EL (cell line): ENCODE results near the gene OSBPL3.

Source experiments
- DNase-seq: peaks from one replicate; pipeline ENCODE4 v3.0.0-alpha.2; 2016

OSBPL3 gene

DNA sequence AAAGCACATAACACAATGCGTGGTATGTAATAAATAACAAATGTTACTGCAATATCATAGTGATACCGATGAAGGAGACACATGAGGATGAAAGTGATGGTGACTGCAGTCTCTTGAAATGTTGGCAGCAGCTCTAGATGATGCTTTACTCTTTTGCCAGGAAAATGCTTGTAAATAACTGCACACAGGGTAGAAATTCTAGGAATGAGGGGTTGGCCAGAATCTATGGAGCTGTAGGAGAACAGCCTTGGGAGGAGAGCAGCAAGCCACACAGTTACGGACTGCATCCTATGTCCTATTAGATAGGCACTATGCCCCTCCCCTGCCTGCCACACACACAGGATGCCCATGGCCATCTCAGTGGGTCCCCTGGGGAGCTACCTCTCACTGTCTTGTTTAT, 125.1 kb downstream of the OSBPL3 start:
- DNase-seq, result peak; percentile 60

DNA sequence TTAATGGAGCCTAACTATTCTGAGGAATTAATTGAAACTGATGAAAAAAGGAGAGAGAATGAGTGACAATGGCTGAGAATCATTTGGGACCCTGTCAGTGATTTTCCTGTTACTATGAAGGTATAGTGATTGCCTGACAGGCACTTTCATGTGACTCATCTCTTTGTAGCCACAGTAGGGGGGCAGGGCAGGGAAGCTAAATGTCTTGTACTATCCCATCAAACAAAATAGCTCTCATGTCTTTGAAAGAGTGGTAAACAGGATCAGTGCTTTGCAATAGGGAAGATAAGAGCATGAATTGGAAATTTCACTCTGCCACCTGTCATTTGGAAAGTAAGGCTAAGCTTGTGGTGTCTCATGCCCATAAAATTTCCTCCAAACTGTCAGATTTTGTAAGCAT, 128.2 kb downstream of the OSBPL3 start:
- DNase-seq, result peak; percentile 56

DNA sequence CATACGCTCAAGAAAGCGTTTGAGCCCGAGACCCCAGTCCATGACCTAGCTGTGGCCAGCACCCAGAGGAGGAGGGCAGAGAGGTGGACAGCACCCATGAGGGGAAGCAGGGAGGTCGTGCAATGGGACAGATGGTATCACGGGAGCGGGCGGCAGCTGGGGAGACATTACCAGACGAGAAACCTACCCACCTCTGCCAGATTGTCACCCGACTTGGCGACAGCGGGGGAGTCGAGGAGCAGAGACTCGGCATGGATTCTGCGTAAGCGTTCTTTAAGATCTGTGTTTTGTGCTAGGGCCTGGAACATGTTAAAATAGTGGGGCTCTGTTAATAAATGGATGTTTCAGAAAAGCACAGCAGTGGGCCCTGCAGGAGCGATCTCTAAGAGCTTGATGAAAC, 131.1 kb downstream of the OSBPL3 start:
- no peak for DNase-seq

DNA sequence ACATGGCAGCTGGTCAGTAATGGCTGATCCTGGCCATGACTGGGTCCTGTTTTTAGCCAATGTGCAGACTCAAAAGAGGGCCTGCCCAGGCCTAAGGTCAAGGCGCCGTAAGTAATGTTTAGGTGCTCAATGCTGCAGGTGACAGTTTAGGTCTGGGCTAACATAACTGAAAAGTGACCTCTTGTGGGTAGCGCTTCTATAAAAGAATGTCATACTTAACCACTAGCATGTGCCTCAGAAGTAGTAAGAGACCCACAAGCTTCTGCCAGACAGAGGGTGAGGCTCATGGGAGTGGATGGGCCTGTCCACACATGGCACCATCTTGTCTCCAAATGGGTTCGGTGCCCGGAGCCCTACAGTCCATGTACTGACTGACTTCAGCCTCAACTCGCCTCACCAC, 132.2 kb downstream of the OSBPL3 start:
- no peak for DNase-seq

DNA sequence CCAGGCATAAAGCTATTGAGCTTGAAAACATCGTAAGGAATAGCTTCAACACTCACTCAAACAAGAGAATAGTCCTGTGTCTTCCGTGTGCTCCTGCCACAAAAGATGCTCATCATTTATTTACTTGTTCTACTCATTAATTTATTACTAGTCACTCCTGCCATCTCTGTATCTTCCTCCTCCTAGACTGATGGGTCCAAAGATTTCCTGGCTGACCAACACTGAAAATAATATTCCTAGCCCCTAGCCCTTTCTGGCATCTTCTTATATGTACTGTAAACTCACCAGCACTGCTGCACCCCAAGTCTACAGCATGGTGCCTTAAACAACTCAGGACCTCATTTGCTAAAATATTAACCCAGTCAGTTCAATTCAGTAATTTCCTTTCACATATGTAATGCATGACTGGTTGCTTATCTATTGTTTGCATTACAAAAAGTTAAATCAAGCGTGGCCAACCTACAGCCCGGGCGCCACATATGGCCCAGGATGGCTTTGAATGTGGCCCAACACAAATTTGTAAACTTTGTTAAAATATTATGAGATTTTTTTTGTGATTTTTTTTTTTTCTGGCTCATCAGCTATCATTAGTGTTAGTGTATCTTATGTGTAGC, 136.1 kb downstream of the OSBPL3 start:
- no peak for DNase-seq

GRCh38 chr7:24842449-24843241, 137.3 kb downstream of the OSBPL3 start:
- no peak for DNase-seq

DNA sequence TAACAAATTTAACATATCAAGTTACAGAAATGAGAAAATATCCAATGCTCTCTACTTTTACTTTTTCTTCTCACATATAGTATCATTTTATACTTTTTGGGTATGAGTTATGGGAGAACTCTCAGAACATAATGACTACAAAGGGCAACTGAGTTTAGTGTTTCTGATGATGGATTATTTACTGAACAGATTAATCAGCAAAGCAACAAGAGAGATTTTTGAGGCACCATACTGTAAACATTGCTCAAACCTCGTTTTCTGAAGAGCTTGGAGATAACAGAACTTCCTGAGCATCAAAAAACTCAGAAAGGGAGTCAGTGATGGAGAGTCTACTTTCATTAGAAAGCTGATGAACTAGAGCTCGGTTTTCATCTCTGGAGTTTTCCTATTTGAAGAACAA, 137.9 kb downstream of the OSBPL3 start:
- no peak for DNase-seq

DNA sequence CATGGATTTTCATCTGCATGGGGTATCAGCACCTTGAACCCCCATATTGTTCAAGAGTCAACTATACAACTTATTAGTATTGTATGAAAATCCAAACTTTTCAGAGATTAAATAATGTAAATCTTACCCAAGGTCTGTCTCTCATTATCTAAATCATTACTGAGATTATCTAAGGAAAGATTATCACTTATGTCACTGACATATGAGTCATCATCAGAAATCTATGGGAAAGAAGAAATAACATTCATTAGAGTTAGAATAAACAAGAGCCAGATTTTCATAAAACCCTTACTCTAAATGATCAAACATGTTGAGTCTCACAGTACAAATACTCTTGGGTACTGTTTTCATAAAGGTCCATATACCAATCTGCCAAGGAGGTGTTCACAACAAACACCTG, 139.4 kb downstream of the OSBPL3 start:
- DNase-seq, result no peak

GRCh38 chr7:24836084-24836483, 143.9 kb downstream of the OSBPL3 start:
- DNase-seq, result no peak

DNA sequence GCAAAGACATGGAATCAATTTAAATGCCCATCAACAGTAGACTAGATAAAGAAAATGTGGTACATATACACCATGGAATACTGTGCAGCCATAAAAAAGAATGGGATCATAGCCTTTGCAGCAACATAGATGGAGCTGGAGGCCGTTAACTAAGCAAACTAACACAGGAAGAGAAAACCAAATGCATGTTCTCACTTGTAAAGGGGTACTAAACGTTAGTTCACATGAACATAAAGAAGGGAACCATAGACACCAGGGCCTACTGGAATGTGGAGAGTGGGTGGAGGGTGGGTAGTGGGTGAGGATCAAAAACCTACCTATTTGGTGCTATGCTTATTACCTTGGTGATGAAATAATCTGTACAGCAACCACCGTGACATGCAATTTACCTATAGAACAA, 144.3 kb downstream of the OSBPL3 start:
- no peak for DNase-seq

DNA sequence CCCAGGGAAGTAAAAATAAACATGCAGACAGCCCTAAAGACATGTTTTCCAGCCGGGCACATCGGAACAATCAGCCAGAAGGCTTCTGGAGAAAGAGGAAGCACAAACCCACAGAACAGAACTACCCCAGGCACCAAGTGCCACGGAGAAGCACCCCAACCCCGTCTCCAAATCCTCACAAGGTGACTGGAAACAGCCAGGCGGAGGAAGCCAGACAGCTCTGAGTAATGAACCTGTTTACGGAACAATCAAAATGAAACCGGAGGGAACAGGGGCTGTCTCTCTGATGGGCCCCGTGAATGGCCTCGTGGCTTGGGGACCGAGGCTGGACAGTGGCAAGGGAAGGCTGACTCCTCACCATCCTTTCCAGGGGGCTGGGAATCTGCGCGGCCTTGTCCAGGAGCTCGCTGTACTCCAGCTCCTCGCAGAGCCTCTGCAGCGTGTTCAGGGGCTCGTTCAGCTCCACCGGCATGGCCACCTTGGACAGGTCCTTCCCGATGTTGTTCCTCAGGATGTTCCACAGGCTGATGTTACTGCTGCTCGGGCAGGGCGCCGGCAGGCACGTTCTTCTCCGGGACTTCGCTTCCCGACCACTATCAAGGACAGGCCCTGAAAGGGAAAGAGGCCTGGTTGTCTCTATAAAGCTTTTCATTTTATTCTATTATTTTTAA, 145.7 kb downstream of the OSBPL3 start:
- no peak for DNase-seq

DNA sequence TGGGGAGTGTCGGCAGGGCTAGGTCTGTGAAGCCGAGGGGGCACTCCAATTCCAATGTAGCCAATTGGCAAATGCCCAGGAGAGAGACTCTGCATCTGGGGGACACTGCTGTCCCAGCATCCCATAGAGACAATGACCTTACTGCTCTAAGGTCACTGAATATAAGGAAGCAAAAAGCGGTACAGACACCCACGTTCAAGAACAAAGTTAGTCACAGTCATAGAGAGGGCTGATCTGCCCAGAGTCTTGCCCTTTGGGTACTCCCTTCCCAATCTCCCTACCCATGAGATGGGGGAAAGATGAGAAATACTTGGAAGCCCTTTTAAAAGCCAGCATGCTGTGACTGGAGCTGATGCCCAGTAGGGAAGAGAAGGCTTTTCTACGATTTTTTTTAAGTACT, 146.4 kb downstream of the OSBPL3 start:
- DNase-seq, result no peak

DNA sequence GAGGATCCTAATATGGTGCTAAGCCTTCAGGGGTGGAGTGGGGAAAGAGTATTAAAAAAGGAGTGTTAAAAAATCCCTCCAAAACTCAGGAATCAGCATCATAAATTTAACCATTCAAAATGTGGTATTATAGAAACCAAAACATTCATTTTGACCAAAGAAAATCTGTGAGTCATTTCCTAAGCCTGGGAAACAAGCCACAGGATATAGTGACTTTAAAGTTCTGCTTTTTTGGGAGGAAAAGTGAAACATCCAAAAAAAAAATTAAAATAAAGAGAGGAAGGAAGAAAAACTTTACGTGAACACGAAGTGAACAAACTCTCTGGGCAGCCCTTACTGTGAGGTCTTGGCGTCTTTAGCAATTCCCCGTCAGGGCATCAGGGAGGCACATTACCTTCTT, 148.7 kb downstream of the OSBPL3 start:
- peak; percentile 78 for DNase-seq

DNA sequence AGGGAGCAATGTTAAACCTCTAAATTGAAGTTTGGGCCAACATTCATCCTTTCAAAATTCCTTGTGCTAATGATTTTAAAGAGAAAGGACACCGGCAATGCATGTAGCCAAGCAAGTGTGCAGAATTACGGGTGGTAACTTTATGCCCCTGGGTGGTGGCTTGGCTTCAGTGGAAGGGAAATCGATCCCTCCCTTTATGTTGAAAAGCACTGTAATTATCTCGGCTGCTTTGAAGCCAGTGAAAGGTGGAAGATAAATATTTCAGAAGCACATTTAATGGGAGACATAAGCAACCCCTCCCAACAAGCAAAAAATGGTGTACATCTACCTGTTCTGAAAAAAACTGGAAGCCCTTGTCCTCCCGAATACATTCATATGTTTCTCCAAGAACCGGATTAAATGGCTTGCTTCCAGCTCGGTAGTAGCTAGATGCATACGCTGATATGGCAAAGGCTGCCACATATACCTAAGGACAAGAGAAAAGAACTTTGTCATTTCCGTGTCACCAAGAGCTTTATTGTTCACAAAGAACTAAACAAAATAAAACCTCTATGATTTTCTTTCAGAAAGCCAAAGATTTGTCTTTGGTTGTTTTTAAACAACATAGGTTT, 149.4 kb downstream of the OSBPL3 start:
- no peak for DNase-seq

DNA sequence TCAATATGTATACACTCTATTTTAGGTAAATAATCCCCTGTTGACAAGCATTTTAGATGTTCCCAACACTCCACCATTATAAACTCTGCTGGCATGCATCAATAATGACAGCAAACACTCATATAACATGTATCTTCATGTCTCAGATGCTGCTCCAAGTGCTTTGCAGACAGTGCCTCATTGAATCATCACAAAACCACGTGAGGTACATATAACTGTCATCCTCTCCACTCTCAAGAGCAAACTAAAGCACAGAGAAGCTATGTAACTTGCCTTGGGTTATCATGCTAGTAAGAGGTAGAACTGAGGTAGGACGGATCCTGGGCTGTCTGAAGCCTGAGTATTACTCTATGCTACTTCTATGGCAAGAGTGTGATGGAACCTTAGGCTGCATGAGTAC, 150.2 kb downstream of the OSBPL3 start:
- no peak for DNase-seq

GRCh38 chr7:24828891-24829661, 150.9 kb downstream of the OSBPL3 start:
- no peak for DNase-seq

GRCh38 chr7:24827589-24827988, 152.4 kb downstream of the OSBPL3 start:
- peak; percentile 77 for DNase-seq

- DNase-seq, result no peak
Measured at GRCh38 chr7:24827027-24827426, 153.0 kb downstream of the OSBPL3 start.

GRCh38 chr7:24826662-24827020, 153.3 kb downstream of the OSBPL3 start:
- peak; percentile 35 for DNase-seq

GRCh38 chr7:24825931-24826661, 153.9 kb downstream of the OSBPL3 start:
- DNase-seq, result peak; percentile 76

- DNase-seq, result peak; percentile 25
Measured at GRCh38 chr7:24825381-24825794, 154.6 kb downstream of the OSBPL3 start.

DNA sequence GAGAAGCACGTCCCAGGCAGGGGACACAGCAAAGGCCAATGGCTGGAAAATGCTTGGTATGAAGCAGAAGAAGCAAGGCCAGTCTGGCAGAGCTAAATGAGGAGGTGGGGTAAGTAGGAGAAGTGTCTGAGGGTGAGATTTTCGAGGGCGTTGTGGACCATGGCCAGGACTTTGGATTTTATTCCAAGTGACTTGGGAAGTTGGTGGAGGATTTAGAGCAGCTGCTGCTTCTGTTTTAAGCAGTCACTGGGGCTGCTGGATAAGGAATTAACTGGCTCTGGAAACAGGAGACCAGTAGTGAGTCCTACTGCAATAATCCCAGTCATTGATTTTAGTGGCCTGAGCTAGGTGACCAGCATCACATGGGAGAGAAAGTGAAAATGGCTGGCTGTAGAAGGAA, 155.1 kb downstream of the OSBPL3 start:
- DNase-seq, result no peak
